ENCODE measurements around the gene ARHGAP12. TPM values are rescaled to one million over a fixed set of nuclear protein-coding genes. Genes with fewer than 3 reads are reported as not detected.
A peak's percentile ranks its signal among the peaks of the same experiment; 100 is the strongest.

Gene ARHGAP12
- polyA plus RNA-seq, 1 of the 3 experiments (the other 2 are of a cell fraction), result 8.6 TPM

GRCh38 chr10:31759124-31759798, 169.4 kb downstream of the ARHGAP12 start:
- no peaks in the 10 kb centered on the region for H3K79me2 ChIP-seq (ENCODE audit: insufficient read depth)
- H3K9me2 ChIP-seq, result no peaks in the 10 kb centered on the region
- H3K9ac ChIP-seq, result peak overlapping the region; percentile 96
- no peak for TF ChIP-seq ZBTB33 (IDR thresholded peaks at IDR 0.05; ENCODE audit: borderline replicate concordance, low read depth)
- peak overlapping the region; percentile 81 to 91 for H3K27ac ChIP-seq (ENCODE audit: low read depth in 2 of 2, low read length in 1 of 2)
- peak overlapping the region; percentile 84 for H3K4me2 ChIP-seq
- no peaks in the 10 kb centered on the region for H3K9me3 ChIP-seq
- WGBS (ENCODE audit: low lambda C conversion rate), result 9% methylated on average over 27 of the region's 36 CpGs
- no peaks in the 10 kb centered on the region for H3K27me3 ChIP-seq (ENCODE audit: insufficient read depth)
- peaks cover 4 to 23% of the 10 kb centered on the region in 2 experiments; a peak in 2 of 4 replicates for H3K4me1 ChIP-seq (ENCODE audit: control insufficient read depth in 1 of 2, insufficient read depth in 2 of 2, low read depth in 1 of 2, low read length in 1 of 2)
- H3K36me3 ChIP-seq (replicated peaks in 1 of 2; ENCODE audit: control insufficient read depth in 1 of 2, insufficient read depth in 2 of 2, low read length in 1 of 2), result no peaks in the 10 kb centered on the region
- ChIA-PET CTCF (interaction anchor here (2.2 kb wide), 1 partner anchor 11 kb away, joined by 14 read pairs; no protein-coding TSS in a partner anchor), POLR2A (interaction anchor here (1.0 to 1.5 kb wide), 4 partner anchors 10 to 727 kb away, joined by 3 to 7 read pairs (median 3); partner anchors contain the start of gene ZNF438)
- H3K4me3 ChIP-seq (ENCODE audit: low read depth in 2 of 2, low read length in 1 of 2), result peak overlapping the region; percentile 84 to 88
- peak; percentile 68 for DNase-seq
- no peaks in the 10 kb centered on the region for H4K20me1 ChIP-seq (ENCODE audit: insufficient read depth)
- H2AFZ ChIP-seq (ENCODE audit: low read depth), result no peak overlapping the region
- H3F3A ChIP-seq (replicated peaks; ENCODE audit: insufficient read depth), result peaks cover 5% of the 10 kb centered on the region

GRCh38 chr10:31758495-31758894, 170.1 kb downstream of the ARHGAP12 start:
- POLR2A ChIA-PET, result no interaction called here
- H3K4me2 ChIP-seq, result no peak overlapping the region
- peaks cover 4 to 23% of the 10 kb centered on the region in 2 experiments; a peak in 2 of 4 replicates for H3K4me1 ChIP-seq (ENCODE audit: control insufficient read depth in 1 of 2, insufficient read depth in 2 of 2, low read depth in 1 of 2, low read length in 1 of 2)

More at GRCh38 chr10:31758495-31758894, 170.1 kb downstream of the ARHGAP12 start:
- Histone ChIP-seq H3K27ac (ENCODE audit: low read depth in 2 of 2, low read length in 1 of 2) (no peak overlapping the region), H3K9me3 (no peaks in the 10 kb centered on the region), H3K27me3 (ENCODE audit: insufficient read depth) (no peaks in the 10 kb centered on the region), H3K9ac (no peak overlapping the region), H3F3A (replicated peaks; ENCODE audit: insufficient read depth) (peaks cover 5% of the 10 kb centered on the region), H3K36me3 (replicated peaks in 1 of 2; ENCODE audit: control insufficient read depth in 1 of 2, insufficient read depth in 2 of 2, low read length in 1 of 2) (no peaks in the 10 kb centered on the region), H4K20me1 (ENCODE audit: insufficient read depth) (no peaks in the 10 kb centered on the region), H3K79me2 (ENCODE audit: insufficient read depth) (no peaks in the 10 kb centered on the region), H3K4me3 (ENCODE audit: low read depth in 2 of 2, low read length in 1 of 2) (no peak overlapping the region), H2AFZ (ENCODE audit: low read depth) (no peak overlapping the region), H3K9me2 (no peaks in the 10 kb centered on the region)
- DNase-seq, result no peak
- CTCF ChIA-PET, result interaction anchor here (0.6 kb wide), 1 partner anchor 368 kb away, joined by 3 read pairs; no protein-coding TSS in a partner anchor
- WGBS (ENCODE audit: low lambda C conversion rate), result 91% methylated on average over 5 of the region's 5 CpGs
- TF ChIP-seq MAX (IDR thresholded peaks at IDR 0.05; ENCODE audit: low read depth) (0 out of 2 replicates have a peak, but pooled peaks have one; percentile 4), USF2 (IDR thresholded peaks at IDR 0.05; ENCODE audit: borderline replicate concordance, low read depth, low read length) (no peak)
